ENCODE results near the gene PFDN2. TPM values are rescaled to one million over a fixed set of nuclear protein-coding genes. Genes with fewer than 3 reads are reported as not detected.

PFDN2 gene
- total and polyA plus RNA-seq, 10 of the 15 experiments (the other 5 are each of a cell fraction or from before 2014, with no cell fraction given), result 30.0 to 141 (median 80.5) TPM

DNA sequence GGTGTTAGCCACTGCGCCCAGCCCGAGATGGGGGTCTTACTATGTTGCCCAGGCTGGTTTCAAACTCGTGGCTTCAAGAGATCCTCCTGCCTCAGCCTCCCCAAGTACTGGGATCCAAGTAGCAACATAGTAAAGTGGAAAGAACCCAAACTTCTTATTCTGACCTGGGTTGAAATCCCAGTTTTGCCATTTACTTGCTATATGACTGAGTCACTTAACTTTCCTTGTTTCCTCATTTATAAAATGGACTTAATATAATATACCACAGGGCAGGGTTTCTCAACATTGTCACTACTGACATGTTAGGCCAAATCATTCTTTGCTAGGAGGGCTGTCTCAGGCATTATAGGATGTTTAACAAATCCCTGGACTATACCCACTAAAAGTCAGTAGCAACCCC lies 6.7 kb downstream of the PFDN2 start:
- Histone ChIP-seq H3K4me1 (ENCODE audit: control insufficient read depth, insufficient read depth, low read length) (no peaks in the 10 kb centered on the region), H3K36me3 (ENCODE audit: control insufficient read depth in 2 of 2, insufficient read depth in 2 of 2, low read length in 1 of 2) (peaks cover 1 to 2% of the 10 kb centered on the region in 2 experiments; a peak in 1 of 4 replicates), H3K79me2 (ENCODE audit: control insufficient read depth, insufficient read depth, low read length) (peaks cover 67% of the 10 kb centered on the region), H3K27me3 (replicated peaks in 1 of 2; ENCODE audit: control insufficient read depth in 2 of 2, insufficient read depth in 2 of 2, low read length in 1 of 2) (no peaks in the 10 kb centered on the region), H3K4me2 (ENCODE audit: control insufficient read depth, insufficient read depth) (no peak overlapping the region), H3K4me3 (no peak overlapping the region), H3K9ac (ENCODE audit: control insufficient read depth, insufficient read depth, low read length) (no peak overlapping the region), H4K20me1 (ENCODE audit: control insufficient read depth, insufficient read depth) (no peaks in the 10 kb centered on the region), H3K27ac (ENCODE audit: control insufficient read depth, insufficient read depth) (no peak overlapping the region), H3K9me3 (replicated peaks; ENCODE audit: control insufficient read depth, insufficient read depth, low read length) (no peaks in the 10 kb centered on the region), H2AFZ (ENCODE audit: control insufficient read depth, low read depth, low read length) (no peak overlapping the region)
- ChIA-PET CTCF (no interaction called here), SMC1A (ENCODE audit: uncharacterized antibody, unreplicated experiment) (interaction anchor here (1.0 to 2.0 kb wide), 2 partner anchors 21 to 28 kb away, joined by 5 to 6 read pairs; no protein-coding TSS in a partner anchor), POLR2A (no interaction called here), RAD21 (ENCODE audit: unreplicated experiment) (no interaction called here)
- intact Hi-C loops (cut with micrococcal nuclease; ENCODE audit: unreplicated experiment), result no loop called here
- DNase-seq (ENCODE audit: low read depth, low spot score) (no peak), FAIRE-seq (no peak), ATAC-seq (no peak)
- WGBS (ENCODE audit: insufficient coverage, insufficient replicate concordance, low lambda C conversion rate, missing lambda C conversion rate), result 94% methylated on average over 3 of the region's 3 CpGs
- in situ Hi-C loops (cut with MboI), result no loop called here
- BruUV-seq (replicated peaks), result no TSS peak
- TF ChIP-seq LARP7 (IDR thresholded peaks at IDR 0.05) (no peak), ATF3 (IDR thresholded peaks at IDR 0.05; ENCODE audit: borderline replicate concordance, extremely low read depth, low read depth, low read length) (no peak), POLR2AphosphoS5 (IDR thresholded peaks at IDR 0.05; ENCODE audit: low read length) (no peak), MYB (IDR thresholded peaks at IDR 0.05; ENCODE audit: borderline replicate concordance, low read depth, low read length) (no peak), ESRRA (IDR thresholded peaks at IDR 0.05; ENCODE audit: low read length) (no peak), POU2F2 (IDR thresholded peaks at IDR 0.05; ENCODE audit: borderline replicate concordance, low read depth, low read length) (no peak), YY1 (IDR thresholded peaks at IDR 0.05; ENCODE audit: low read depth, low read length) (no peak), PRDM15 (CRISPR knock-in tag; IDR thresholded peaks at IDR 0.05) (no peak), SMAD5 (IDR thresholded peaks at IDR 0.05; ENCODE audit: low read depth) (no peak), MLLT1 (IDR thresholded peaks at IDR 0.05) (no peak), FOS (IDR thresholded peaks at IDR 0.05; ENCODE audit: borderline replicate concordance, extremely low read depth, insufficient read length) (no peak), HDAC6 (IDR thresholded peaks at IDR 0.05; ENCODE audit: unreplicated experiment) (no peak), ZBED1 (IDR thresholded peaks at IDR 0.05; ENCODE audit: borderline replicate concordance) (no peak), RELA (IDR thresholded peaks at IDR 0.05; ENCODE audit: borderline replicate concordance, partially characterized antibody) (no peak)
- TF ChIP-seq, protein P1, sequence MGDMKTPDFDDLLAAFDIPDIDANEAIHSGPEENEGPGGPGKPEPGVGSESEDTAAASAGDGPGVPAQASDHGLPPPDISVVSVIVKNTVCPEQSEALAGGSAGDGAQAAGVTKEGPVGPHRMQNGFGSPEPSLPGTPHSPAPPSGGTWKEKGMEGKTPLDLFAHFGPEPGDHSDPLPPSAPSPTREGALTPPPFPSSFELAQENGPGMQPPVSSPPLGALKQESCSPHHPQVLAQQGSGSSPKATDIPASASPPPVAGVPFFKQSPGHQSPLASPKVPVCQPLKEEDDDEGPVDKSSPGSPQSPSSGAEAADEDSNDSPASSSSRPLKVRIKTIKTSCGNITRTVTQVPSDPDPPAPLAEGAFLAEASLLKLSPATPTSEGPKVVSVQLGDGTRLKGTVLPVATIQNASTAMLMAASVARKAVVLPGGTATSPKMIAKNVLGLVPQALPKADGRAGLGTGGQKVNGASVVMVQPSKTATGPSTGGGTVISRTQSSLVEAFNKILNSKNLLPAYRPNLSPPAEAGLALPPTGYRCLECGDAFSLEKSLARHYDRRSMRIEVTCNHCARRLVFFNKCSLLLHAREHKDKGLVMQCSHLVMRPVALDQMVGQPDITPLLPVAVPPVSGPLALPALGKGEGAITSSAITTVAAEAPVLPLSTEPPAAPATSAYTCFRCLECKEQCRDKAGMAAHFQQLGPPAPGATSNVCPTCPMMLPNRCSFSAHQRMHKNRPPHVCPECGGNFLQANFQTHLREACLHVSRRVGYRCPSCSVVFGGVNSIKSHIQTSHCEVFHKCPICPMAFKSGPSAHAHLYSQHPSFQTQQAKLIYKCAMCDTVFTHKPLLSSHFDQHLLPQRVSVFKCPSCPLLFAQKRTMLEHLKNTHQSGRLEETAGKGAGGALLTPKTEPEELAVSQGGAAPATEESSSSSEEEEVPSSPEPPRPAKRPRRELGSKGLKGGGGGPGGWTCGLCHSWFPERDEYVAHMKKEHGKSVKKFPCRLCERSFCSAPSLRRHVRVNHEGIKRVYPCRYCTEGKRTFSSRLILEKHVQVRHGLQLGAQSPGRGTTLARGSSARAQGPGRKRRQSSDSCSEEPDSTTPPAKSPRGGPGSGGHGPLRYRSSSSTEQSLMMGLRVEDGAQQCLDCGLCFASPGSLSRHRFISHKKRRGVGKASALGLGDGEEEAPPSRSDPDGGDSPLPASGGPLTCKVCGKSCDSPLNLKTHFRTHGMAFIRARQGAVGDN (IDR thresholded peaks at IDR 0.05), result no peak
